ENCODE data around the gene TUBGCP2. TPM values are rescaled to one million over a fixed set of nuclear protein-coding genes. Genes with fewer than 3 reads are reported as not detected.

TUBGCP2 gene
- total and polyA plus RNA-seq, 2 of the 13 experiments (the other 11 are each of a cell fraction or from before 2014, with no cell fraction given) = 21.3 to 34.5 TPM

DNA sequence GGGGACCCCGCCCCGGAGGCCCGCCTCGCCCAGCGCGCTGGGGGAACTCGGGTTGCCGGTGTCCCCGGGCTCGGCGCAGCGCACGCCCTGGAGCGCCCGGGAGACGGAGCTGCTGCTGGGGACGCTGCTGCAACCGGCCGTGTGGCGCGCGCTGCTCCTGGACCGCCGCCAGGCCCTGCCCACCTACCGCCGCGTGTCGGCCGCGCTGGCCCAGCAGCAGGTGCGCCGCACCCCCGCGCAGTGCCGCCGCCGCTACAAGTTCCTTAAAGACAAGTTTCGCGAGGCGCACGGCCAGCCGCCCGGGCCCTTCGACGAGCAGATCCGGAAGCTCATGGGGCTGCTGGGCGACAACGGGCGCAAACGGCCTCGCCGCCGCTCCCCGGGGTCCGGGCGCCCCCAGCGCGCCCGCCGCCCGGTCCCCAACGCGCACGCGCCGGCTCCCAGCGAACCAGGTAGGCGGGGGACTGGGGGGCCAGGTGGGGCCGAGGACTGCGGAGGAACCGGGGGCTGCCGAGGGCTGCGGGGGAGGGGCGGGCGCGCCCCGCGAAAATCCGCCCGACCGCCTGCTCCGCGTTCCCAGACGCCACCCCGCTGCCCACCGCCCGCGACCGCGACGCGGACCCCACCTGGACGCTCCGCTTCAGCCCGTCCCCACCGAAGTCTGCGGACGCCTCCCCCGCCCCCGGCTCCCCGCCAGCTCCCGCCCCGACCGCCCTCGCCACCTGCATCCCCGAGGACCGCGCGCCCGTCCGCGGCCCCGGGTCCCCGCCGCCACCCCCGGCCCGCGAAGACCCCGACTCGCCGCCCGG is 78.1 kb downstream of the TUBGCP2 start:
- Histone ChIP-seq H3K4me1 (ENCODE audit: insufficient read depth, low read length) (no peaks in the 10 kb centered on the region), H3K27ac (ENCODE audit: extremely low read length, insufficient read depth, low read length) (no peak overlapping the region), H3K9ac (ENCODE audit: insufficient read depth, low read depth, low read length) (no peak overlapping the region), H3K27me3 (ENCODE audit: control insufficient read depth in 1 of 2, insufficient read depth in 2 of 2, low read length in 2 of 2) (peaks cover 7 to 55% of the 10 kb centered on the region in 2 experiments), H3K4me3 (replicated peaks in 1 of 3; ENCODE audit: insufficient read depth in 1 of 3, low read depth in 2 of 3, low read length in 3 of 3) (no peak overlapping the region), H2AFZ (ENCODE audit: low read length) (no peak overlapping the region), H3K79me2 (ENCODE audit: insufficient read depth, low read length) (no peaks in the 10 kb centered on the region), H3K4me2 (ENCODE audit: low read depth, low read length) (no peak overlapping the region), H3K9me3 (ENCODE audit: low read length) (no peaks in the 10 kb centered on the region), H3K36me3 (replicated peaks in 1 of 2; ENCODE audit: control insufficient read depth in 1 of 2, insufficient read depth in 2 of 2, low read length in 2 of 2) (no peaks in the 10 kb centered on the region), H4K20me1 (ENCODE audit: insufficient read depth, low read length) (no peaks in the 10 kb centered on the region)
- no peak for DNase-seq (ENCODE audit: low spot score)
- no peak for FAIRE-seq
- no peak for TF ChIP-seq SMC3 (IDR thresholded peaks at IDR 0.05; ENCODE audit: low read length)
- no peak for TF ChIP-seq SIX4 (CRISPR knock-in tag; IDR thresholded peaks at IDR 0.05)
- TF ChIP-seq JUN (CRISPR knock-in tag; IDR thresholded peaks at IDR 0.05) = no peak
- no peak for TF ChIP-seq ZNF143 (CRISPR knock-in tag; IDR thresholded peaks at IDR 0.05)
- no peak for TF ChIP-seq CREM (IDR thresholded peaks at IDR 0.05)
- no peak for TF ChIP-seq CREM (CRISPR knock-in tag; IDR thresholded peaks at IDR 0.05)
- no peak for TF ChIP-seq KLF6 (CRISPR knock-in tag; IDR thresholded peaks at IDR 0.05)
- TF ChIP-seq RFX3 (CRISPR knock-in tag; IDR thresholded peaks at IDR 0.05) = no peak
- TF ChIP-seq ZNF121 (CRISPR knock-in tag; IDR thresholded peaks at IDR 0.05) = no peak
- TF ChIP-seq ZNF335 (CRISPR knock-in tag; IDR thresholded peaks at IDR 0.05) = no peak
- no peak for TF ChIP-seq HCFC1 (IDR thresholded peaks at IDR 0.05; ENCODE audit: low read depth, low read length)
- TF ChIP-seq, protein P1, sequence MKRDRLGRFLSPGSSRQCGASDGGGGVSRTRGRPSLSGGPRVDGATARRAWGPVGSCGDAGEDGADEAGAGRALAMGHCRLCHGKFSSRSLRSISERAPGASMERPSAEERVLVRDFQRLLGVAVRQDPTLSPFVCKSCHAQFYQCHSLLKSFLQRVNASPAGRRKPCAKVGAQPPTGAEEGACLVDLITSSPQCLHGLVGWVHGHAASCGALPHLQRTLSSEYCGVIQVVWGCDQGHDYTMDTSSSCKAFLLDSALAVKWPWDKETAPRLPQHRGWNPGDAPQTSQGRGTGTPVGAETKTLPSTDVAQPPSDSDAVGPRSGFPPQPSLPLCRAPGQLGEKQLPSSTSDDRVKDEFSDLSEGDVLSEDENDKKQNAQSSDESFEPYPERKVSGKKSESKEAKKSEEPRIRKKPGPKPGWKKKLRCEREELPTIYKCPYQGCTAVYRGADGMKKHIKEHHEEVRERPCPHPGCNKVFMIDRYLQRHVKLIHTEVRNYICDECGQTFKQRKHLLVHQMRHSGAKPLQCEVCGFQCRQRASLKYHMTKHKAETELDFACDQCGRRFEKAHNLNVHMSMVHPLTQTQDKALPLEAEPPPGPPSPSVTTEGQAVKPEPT (CRISPR knock-in tag; IDR thresholded peaks at IDR 0.05; ENCODE audit: low read depth) = no peak
- TF ChIP-seq FOXO1 (CRISPR knock-in tag; IDR thresholded peaks at IDR 0.05) = no peak
- in situ Hi-C loops (cut with HindIII; ENCODE audit: extremely low pct_ligation_motif_present, low pct_unique_long_range_greater_than_20kb) (no loop called here), intact Hi-C loops (cut with micrococcal nuclease; ENCODE audit: unreplicated experiment) (no loop called here)
- ChIA-PET CTCF (ENCODE audit: low intra/inter-chr PET ratio, low total read pairs) (no interaction called here), POLR2A (no interaction called here)
- ATAC-seq = no peak
- BruUV-seq (replicated peaks) = no TSS peak
- 88% methylated on average over 51 of the region's 122 CpGs for WGBS (ENCODE audit: low lambda C conversion rate)
